ENCODE results near the gene TXN.
"Not testable (repeated sequence)": the region's sequence is repeated elsewhere in the genome, so short reads cannot be mapped to it uniquely, and the experiment has no call there.

The TXN gene

GRCh38 chr9:110207071-110207641, 49.2 kb downstream of the TXN start:
- no peak for DNase-seq

DNA sequence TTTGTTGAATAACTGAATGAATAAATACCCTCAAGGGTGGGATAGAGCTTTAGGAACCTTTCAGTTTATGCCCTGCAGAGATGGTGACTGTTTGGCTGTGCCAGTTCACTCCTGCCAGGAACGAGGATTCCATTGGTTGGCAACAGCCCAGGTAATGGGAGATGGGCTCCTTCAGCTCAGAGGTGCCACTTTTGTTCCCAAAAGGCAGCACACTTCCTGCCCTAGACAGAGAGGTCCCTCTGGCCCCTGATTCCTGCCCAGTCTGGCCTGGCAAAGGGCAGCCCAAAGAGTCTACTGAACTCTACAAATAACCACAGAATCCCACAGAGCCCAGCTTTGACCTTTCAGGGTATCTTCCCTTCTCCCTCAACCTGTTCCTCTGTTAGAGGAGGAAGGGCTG, 49.9 kb downstream of the TXN start:
- DNase-seq: no peak

DNA sequence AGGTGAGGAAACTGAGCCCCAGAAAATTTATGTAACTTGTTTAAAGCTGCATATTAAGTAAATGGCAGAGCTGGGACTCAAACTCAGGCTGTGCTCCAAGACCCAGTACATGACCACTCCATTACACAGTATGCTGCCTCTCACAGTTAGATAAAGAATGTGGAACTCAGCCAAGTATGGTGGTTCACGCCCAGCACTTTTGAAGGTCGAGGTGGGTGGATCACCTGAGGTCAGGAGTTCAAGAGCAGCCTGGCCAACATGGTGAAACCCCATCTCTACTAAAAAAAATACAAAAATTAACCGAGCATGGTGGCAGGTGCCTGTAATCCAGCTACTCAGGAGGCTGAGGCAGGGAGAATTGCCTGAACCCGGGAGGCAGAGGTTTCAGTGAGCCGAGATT, 50.7 kb downstream of the TXN start:
- DNase-seq: not testable (repeated sequence)

GRCh38 chr9:110202232-110202631, 54.1 kb downstream of the TXN start:
- DNase-seq: no peak

GRCh38 chr9:110199643-110200042, 56.7 kb downstream of the TXN start:
- DNase-seq: no peak

GRCh38 chr9:110198357-110198756, 58.0 kb downstream of the TXN start:
- DNase-seq: no peak

- no peak for DNase-seq
Measured at GRCh38 chr9:110197330-110198187, 58.7 kb downstream of the TXN start.

DNA sequence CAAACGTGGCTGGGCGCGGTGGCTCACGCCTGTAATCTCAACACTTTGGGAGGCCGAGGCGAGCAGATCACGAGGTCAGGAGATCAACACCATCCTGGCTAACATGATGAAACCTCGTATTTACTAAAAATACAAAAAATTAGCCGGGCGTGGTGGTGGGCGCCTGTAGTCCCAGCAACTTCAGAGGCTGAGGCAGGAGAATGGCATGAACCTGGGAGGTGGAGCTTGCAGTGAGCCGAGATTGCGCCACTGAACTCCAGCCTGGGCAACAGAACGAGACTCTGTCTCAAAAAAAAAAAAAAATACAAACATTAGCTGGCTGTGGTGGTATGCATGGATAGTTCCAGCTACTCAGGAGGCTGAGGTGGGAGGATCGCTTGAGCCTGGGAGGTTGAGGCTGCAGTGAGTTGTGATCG, 60.2 kb downstream of the TXN start:
- not testable (repeated sequence) for DNase-seq

All from stimulated activated CD4-positive, alpha-beta T cell treated with anti-CD3 and anti-CD28 coated beads, Interleukin-1b, Interleukin-23, amount 100 ng/mL, for 48 hours (primary cell).